ENCODE results near the gene ARHGEF10L.
"Not testable (repeated sequence)": the region's sequence is repeated elsewhere in the genome, so short reads cannot be mapped to it uniquely, and the experiment has no call there.

The ARHGEF10L gene, protein sequence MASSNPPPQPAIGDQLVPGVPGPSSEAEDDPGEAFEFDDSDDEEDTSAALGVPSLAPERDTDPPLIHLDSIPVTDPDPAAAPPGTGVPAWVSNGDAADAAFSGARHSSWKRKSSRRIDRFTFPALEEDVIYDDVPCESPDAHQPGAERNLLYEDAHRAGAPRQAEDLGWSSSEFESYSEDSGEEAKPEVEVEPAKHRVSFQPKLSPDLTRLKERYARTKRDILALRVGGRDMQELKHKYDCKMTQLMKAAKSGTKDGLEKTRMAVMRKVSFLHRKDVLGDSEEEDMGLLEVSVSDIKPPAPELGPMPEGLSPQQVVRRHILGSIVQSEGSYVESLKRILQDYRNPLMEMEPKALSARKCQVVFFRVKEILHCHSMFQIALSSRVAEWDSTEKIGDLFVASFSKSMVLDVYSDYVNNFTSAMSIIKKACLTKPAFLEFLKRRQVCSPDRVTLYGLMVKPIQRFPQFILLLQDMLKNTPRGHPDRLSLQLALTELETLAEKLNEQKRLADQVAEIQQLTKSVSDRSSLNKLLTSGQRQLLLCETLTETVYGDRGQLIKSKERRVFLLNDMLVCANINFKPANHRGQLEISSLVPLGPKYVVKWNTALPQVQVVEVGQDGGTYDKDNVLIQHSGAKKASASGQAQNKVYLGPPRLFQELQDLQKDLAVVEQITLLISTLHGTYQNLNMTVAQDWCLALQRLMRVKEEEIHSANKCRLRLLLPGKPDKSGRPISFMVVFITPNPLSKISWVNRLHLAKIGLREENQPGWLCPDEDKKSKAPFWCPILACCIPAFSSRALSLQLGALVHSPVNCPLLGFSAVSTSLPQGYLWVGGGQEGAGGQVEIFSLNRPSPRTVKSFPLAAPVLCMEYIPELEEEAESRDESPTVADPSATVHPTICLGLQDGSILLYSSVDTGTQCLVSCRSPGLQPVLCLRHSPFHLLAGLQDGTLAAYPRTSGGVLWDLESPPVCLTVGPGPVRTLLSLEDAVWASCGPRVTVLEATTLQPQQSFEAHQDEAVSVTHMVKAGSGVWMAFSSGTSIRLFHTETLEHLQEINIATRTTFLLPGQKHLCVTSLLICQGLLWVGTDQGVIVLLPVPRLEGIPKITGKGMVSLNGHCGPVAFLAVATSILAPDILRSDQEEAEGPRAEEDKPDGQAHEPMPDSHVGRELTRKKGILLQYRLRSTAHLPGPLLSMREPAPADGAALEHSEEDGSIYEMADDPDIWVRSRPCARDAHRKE (N-terminal part only)

DNA sequence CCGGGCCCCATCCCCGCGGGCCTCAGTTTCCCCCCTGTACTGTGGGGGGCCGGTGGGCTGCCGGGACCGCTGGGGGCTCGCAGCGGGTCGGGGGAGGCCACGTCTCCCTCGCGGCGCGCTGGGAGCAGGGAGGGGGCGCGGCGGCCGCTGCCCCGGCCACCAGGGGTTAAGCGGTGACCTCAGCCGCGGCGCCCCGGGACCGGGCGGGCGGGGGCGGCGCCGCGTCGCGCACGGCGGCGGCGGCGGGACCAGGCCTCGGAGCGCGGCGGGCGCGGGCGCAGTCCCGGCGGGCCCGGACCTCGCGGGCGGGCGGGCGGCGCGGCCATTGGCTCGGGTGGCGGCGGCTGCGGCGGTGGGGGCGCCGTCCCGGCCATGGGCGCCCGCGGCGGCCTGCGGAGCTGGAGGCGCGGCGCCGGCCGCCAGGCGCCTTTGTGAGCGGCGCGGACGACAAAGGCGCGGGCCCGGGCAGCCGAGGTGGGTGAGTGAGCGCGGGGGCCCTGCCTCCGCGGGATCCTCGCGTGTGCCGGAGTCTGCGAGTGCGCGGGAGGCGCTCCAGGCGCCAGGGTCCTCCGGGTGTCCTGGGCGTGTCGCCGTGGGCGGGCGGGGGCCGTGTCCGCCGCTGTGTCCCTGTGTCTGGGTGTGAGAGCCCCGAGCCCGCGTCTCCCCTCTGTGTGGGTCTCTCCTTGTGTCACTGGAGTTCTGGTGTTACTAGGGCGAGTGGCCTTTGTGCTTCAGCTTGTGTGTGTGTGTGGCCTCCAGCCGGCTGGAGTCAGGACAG is at the start of gene ARHGEF10L:
TSS of gene ARHGEF10L (plus strand) at position 222 of the 778 bp plus-strand sequence. CDS start 40,898 bp downstream, outside the sequence.
- TF ChIP-seq, protein P1, sequence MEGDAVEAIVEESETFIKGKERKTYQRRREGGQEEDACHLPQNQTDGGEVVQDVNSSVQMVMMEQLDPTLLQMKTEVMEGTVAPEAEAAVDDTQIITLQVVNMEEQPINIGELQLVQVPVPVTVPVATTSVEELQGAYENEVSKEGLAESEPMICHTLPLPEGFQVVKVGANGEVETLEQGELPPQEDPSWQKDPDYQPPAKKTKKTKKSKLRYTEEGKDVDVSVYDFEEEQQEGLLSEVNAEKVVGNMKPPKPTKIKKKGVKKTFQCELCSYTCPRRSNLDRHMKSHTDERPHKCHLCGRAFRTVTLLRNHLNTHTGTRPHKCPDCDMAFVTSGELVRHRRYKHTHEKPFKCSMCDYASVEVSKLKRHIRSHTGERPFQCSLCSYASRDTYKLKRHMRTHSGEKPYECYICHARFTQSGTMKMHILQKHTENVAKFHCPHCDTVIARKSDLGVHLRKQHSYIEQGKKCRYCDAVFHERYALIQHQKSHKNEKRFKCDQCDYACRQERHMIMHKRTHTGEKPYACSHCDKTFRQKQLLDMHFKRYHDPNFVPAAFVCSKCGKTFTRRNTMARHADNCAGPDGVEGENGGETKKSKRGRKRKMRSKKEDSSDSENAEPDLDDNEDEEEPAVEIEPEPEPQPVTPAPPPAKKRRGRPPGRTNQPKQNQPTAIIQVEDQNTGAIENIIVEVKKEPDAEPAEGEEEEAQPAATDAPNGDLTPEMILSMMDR (IDR thresholded peaks at IDR 0.05; ENCODE audit: control insufficient read depth, extremely low read depth, insufficient read depth) = no peak
- DNase-seq (ENCODE audit: low read depth) = no peak
- H3K4me3 ChIP-seq (ENCODE audit: low read depth, low read length) = peak within 1 kb of the TSS; percentile 66

DNA sequence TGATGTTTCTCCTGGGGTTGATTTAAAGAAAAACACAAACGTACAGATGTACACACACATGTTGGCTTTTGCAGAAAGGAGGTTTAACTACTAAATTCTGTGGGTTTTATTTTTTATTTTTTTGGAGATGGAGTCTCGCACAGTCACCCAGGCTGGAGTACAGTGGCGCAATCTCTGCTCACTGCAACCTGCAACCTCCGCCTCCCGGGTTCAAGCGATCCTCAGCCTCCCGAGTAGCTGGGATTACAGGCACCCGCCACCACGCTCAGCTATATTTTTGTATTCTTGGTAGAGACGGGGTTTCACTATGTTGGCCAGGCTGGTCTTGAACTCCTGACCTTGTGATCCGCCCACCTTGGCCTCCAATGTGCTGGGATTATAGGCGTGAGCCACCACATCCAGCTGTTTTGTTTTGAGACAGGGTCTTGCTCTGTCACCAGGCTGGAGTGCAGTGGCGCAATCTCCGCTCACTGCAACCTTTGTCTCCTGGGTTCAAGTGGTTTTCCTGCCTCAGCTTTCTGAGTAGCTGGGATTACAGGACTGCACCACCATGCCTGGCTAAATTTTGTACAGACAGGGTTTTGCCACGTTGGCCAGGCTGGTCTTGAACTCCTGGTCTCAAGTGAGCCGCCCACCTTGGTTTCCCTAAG is 49.6 kb upstream of the ARHGEF10L start:
- H3K4me3 ChIP-seq (ENCODE audit: low read depth, low read length); DNase-seq (ENCODE audit: low read depth): not testable (repeated sequence)

DNA sequence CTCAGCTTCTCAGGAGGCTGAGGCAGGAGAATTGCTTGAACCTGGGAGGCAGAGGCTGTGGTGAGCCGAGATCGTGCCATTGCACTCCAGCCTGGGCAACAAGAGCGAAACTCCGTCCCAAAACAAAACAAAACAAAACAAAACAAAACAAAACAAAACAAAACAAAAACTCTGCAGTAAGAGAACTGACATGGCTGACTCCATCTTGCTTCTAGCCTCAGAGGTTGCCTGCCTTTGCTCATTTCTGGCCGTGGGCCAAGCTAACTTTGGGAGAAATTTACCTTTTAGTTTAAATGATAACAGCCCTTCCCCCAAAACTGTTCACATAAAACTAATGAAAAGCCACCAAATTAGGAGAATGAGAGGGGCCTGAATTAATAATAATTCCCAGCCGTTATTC is 48.8 kb upstream of the ARHGEF10L start:
- H3K4me3 ChIP-seq (ENCODE audit: low read depth, low read length); DNase-seq (ENCODE audit: low read depth): not testable (repeated sequence)

DNA sequence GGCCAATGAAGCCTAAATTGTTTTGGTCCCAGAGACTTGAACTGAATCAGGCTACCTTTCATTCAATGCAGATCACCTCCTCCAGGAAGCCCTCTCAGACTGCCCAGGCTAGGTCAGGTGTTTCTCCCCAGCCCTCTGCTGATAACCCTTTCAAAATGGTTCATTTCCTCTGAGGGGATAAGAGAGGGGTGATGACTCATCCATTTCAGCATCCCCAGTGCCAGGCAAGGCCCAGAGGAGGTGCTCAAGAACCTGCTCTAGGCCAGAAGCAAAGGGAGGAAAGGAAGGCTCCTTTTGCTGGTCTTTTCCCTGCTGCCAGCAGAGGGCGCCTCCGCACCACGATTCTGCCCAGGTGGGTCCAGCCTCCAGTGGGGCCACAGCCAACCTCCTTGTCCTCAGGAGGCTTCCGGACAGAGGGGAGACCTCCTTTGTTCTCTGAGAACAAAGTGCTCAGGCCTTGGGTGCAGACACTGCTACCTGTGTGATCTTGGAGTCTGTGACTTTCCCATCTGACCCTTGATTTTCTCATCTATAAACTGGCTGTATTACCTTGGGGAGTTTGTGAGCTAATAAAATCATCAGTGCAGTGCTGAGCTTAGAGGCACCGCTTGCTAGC is 45.3 kb upstream of the ARHGEF10L start:
- TF ChIP-seq, protein P1 (IDR thresholded peaks at IDR 0.05; ENCODE audit: control insufficient read depth, extremely low read depth, insufficient read depth) = peak; percentile 77
- no peak overlapping the region for H3K4me3 ChIP-seq (ENCODE audit: low read depth, low read length)
- no peak for DNase-seq (ENCODE audit: low read depth)

DNA sequence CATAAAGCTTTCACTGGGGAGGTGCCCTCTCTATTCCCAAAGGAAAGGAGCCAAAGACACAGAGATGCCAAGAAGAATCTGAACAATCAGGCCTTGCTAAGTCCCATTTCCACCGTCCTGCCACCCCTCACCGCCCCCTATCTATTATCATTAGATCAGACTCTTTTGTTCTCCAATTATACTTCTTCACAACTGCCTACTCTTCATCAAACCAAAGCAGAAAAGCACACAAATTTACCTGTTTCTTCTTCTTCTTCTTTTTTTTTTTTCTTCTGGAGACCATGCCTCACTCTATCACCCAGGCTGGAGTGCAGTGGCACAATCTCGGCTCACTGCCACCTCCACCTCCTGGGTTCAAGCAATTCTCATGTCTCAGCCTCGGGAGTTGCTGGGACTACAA is 43.1 kb upstream of the ARHGEF10L start:
- TF ChIP-seq, protein P1 (IDR thresholded peaks at IDR 0.05; ENCODE audit: control insufficient read depth, extremely low read depth, insufficient read depth) = no peak
- H3K4me3 ChIP-seq (ENCODE audit: low read depth, low read length) = no peak overlapping the region
- DNase-seq (ENCODE audit: low read depth) = no peak

DNA sequence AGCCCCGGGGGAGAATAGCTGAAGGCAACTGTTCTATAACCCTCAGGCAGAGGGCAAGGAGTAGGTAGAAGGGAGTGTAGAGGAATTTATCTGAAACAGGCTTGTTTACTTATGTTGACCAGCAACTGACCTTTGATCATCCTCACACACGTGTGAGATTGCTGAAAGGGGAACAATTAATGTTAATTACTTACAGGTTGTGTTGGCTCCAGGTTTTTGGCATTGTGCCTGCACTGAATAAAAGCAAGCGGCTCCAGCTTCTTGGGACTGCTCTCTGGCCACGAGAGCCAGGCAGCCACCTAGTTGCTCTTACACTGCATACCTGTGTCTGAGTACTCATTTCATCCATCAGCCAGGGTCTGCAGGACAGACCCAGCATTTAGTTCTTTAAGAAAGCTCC is 41.3 kb upstream of the ARHGEF10L start:
- TF ChIP-seq, protein P1 (IDR thresholded peaks at IDR 0.05; ENCODE audit: control insufficient read depth, extremely low read depth, insufficient read depth) = no peak
- DNase-seq (ENCODE audit: low read depth) = no peak
- no peak overlapping the region for H3K4me3 ChIP-seq (ENCODE audit: low read depth, low read length)
